Measurements from ENCODE around the gene OSGIN1.

The OSGIN1 gene

GRCh38 chr16:83917152-83918120 lies 35.6 kb upstream of the OSGIN1 start:
- TF ChIP-seq, protein P1, sequence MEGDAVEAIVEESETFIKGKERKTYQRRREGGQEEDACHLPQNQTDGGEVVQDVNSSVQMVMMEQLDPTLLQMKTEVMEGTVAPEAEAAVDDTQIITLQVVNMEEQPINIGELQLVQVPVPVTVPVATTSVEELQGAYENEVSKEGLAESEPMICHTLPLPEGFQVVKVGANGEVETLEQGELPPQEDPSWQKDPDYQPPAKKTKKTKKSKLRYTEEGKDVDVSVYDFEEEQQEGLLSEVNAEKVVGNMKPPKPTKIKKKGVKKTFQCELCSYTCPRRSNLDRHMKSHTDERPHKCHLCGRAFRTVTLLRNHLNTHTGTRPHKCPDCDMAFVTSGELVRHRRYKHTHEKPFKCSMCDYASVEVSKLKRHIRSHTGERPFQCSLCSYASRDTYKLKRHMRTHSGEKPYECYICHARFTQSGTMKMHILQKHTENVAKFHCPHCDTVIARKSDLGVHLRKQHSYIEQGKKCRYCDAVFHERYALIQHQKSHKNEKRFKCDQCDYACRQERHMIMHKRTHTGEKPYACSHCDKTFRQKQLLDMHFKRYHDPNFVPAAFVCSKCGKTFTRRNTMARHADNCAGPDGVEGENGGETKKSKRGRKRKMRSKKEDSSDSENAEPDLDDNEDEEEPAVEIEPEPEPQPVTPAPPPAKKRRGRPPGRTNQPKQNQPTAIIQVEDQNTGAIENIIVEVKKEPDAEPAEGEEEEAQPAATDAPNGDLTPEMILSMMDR (IDR thresholded peaks at IDR 0.05; ENCODE audit: low read depth, low read length), result no peak
- H3K4me3 ChIP-seq (ENCODE audit: low read depth, low read length), result no peak overlapping the region

DNA sequence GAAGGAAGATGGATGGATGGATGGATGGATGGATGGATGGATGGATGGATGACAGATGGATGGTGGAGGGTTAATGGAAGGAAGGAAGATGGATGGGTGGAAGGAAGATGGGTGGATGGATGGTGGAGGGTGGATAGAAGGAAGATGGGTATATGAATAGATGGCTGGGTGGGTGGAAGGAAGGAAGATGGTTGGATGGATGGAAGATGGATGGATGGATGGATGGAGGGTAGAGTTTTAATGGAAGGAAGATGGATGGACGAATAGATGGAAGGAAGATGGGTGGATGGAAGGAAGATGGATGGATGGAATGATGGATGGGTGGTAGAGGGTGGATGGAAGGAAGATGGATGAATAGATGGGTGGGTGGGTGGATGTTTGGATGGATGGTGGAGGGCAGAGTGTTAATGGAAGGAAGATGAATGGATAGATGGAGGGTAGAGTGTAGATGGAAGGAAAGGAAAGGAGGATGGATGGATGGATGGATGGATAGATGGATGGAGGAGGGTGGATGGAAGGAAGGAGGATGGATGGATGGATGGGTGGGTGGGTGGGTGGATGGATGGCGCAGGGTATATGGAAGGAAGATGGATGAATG lies 32.0 kb upstream of the OSGIN1 start:
- H3K4me3 ChIP-seq (ENCODE audit: low read depth, low read length), result no peak overlapping the region
- TF ChIP-seq, protein P1 (IDR thresholded peaks at IDR 0.05; ENCODE audit: low read depth, low read length), result no peak

DNA sequence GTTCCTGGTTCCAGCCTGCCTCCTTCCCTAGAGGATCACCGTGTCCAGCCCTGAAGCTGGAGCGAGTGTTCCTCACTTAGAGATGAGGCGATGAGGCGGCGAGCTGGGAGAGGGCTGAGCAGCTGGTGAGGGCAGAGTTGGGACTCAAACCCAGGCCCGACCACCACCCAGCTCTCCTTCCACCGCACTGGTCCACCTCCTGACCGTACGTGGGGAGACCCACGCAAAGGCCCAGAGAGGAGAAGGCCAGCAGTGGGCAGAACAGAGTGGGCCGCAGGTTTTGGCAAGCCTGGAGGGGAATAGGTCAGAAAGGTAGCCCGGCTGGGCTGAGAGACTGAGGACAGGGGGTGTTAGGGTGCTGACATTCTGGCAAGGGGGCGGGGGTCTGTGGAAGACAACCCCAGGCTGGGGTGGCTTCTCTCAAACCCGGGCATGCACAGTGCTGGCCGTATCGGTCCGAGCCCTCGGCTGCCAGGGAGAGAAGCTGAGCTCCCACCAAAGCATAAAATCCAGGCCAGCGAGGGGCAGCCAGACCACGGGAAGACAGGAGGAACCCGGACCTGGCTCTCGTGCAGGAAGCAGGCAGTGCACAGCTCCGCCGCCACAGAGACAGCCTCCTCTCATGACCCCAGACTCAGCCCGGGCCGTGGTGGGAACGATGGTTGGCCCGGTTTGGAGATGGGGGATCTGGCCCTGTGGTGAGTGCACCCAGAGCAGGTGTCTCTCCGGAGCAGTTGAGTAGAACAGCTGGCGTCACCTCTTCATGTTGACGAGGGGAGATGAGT lies 29.3 kb upstream of the OSGIN1 start:
- H3K4me3 ChIP-seq (ENCODE audit: low read depth, low read length), result no peak overlapping the region
- TF ChIP-seq, protein P1 (IDR thresholded peaks at IDR 0.05; ENCODE audit: low read depth, low read length), result no peak

DNA sequence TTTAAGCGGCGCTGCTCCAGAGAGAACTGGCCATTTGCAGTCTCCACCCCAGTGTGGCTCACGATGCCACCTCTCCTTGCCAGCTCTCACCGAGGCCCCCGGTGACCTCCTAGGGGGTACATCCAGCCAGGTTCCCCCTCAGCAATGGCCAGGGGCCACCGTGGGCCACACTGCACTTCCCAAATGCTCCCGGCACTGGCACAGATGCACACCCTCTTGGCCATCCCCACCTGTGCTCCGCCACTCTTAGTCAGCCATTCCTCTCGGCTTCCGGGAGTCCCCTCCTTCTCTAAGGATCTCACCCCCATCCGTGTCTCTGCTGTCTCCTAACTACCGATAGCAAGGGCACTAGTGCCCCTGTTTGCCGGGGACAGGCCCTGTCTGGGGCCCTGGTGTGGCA lies 28.4 kb upstream of the OSGIN1 start:
- no peak overlapping the region for H3K4me3 ChIP-seq (ENCODE audit: low read depth, low read length)
- TF ChIP-seq, protein P1 (IDR thresholded peaks at IDR 0.05; ENCODE audit: low read depth, low read length), result no peak

- TF ChIP-seq, protein P1 (IDR thresholded peaks at IDR 0.05; ENCODE audit: low read depth, low read length), result no peak
- H3K4me3 ChIP-seq (ENCODE audit: low read depth, low read length), result no peak overlapping the region
Measured at GRCh38 chr16:83925095-83925905, 27.7 kb upstream of the OSGIN1 start.

GRCh38 chr16:83925957-83926725 lies 26.9 kb upstream of the OSGIN1 start:
- no peak overlapping the region for H3K4me3 ChIP-seq (ENCODE audit: low read depth, low read length)

More at GRCh38 chr16:83925957-83926725, 26.9 kb upstream of the OSGIN1 start:
- TF ChIP-seq, protein P1 (IDR thresholded peaks at IDR 0.05; ENCODE audit: low read depth, low read length), result no peak

All from WI38 (cell line).